Activated T-cell treated with anti-CD3 and anti-CD28 coated beads, Interleukin-2, amount 50 U/mL, for 1 hour (primary cell): ENCODE results near the gene DPP7.
A peak's percentile ranks its signal among the peaks of the same experiment; 100 is the strongest.
"Not testable (repeated sequence)": the region's sequence is repeated elsewhere in the genome, so short reads cannot be mapped to it uniquely, and the experiment has no call there.

Experiments used
- DNase-seq: peaks from one replicate; pipeline ENCODE4 v3.0.0-alpha.2; 2020

Gene DPP7

DNA sequence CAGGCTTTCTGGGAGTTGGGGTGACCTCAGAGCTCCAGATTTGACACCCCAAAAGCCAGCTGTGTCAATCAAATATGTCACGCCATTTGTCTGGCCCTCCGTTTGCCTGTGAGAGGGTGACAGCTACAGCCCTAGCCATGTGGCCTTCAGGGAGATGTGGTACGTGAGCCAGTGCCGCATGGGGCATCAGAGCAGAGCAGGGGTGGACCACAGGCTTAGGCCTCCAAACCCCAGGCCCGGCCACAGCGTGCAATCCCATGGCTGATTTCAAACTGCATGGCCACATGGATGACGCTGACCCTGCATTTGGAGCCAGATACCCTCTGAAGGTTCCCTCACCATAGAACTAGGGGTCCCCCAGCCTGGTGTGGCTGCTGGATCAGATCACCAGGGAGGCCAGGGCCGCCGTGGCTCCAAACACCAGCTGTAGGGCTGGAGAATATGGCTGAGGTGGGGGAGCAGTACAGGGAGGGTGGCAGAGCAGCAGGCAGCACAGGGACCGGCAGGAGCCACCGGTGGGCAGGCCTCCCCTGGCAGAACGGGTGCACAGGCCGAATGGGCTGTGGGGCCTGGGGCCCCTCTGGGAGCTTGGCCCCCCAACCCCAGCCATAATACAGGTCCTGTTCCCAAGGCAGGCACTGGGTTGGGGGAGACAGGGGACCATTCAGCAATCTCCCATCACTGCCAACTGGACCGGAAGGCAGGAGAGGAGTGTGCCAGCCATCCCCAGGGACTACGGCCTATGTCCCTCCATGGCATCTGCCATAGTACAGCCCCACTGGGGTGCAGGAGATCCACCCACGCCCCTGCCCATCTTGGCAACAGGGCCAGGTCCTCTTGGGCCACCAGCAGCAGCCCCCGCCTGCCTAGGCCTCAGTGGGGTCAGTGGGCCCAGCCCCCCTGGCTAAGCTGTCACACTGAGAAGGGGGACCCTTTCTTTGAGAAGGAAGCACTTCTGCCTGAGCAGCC, 45.7 kb downstream of the DPP7 start:
- DNase-seq: no peak

DNA sequence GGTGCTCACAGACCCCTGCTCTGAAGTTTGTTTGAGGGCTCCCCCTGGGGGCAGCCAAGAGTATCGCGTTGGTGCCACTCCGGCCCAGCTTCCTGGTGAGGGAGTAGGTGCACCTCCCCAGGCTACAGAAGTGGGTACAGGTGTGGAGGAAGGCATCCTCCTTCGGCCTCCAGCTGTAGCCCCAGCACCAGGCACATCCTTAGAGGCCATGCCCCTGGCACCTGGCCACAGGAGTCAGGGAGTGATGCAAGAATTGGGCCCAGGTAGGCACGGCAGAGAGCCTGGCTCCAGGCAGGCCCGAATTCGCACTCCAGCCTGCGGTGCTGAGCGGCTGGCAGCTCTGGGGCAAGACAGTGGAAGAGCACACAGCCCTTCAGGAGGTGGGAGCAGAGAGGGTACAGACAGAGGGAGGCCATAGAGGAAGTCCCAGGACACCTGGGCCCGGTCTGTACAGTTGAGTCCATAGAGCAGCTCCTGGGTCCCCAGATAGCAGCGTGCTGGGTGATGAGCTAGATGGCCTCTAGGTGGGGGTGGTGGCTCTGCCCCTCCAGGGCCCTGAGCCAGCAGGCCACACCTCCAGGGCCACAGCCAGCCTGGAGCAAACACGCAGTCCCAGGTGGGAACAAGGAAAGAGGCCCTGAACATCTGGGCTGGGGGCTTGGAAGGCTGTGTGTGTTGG, 46.5 kb downstream of the DPP7 start:
- DNase-seq: peak; percentile 86

DNA sequence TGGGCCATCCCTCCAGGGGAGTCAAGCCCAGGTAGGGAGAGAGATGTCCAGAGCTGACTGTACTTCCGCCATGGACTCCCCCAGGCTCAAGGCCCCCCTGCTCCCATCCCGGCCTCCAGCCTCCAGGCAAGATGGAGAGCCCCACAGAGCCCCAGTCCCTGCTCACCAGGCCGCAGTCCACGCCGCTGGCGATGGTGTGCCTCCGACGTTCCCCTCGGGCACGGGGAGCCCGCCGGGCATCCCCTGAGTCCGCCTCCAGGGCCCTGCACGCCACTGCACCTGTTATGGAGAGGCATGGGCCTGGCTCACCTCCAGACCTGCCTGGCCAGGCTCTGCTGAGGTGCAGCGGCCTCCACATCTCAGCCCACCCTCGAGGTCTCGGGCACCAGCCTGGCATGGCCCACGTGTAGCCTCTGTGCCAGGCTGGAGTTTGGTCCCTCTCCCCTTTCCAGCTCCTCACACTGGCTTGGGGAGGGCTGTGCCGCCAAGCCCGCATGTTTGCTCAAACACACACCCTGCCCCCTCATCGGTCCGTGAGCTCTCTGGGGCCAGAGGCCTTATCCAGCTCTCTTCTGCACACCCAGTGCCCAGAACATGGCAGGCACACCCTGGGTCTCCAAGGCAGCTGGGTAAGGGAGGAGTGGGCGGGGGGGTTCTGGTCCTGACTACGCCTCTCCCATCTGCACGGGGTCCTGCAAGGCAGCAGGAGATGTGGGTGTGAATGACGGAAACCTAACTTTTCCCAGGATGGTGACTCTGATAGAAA, 48.3 kb downstream of the DPP7 start:
- no peak for DNase-seq

DNA sequence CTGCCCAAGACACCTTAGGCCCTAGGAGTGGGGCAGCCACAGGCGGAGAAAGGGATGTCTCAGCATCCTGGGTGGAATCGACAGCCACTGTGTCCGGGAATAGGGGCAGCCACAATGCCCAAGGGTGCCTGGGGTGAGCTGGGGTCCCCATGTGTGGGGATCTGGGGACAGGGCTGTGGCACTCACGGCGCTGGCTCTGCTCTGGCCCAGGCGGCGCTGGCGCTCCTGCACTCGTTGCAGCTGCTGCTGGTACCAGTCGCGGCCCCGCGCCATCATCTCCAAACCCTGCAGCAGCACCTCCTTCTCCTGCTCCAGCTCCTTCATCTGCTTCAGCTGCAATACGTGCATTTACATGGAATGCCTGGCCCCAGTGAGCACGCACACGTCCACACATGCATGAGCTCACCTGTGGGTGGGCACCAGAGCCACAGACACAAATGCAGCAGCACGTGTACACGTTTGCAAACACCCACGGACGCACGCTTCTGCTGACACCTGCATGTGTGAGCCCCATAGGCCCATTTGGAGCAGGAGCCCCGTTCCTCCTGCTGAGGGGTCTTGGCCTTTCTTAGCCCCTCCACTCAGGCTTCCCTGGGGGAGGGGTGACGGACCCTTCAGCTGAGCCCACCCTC, 49.1 kb downstream of the DPP7 start:
- DNase-seq: no peak

DNA sequence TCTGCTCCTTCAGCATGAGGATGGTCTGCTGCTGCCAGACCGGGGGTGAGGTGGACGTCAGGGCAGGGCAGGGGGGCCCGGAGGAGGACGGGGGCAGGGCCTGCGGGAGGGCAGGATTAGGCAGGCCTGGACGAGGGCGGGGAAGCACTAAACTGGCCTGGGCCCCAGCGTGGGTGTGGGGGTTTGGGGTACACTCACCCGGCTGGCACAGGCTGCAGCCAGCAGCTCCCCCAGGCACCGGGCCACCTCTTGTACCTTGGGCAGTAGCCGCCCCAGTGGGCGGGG, 49.7 kb downstream of the DPP7 start:
- DNase-seq: no peak

DNA sequence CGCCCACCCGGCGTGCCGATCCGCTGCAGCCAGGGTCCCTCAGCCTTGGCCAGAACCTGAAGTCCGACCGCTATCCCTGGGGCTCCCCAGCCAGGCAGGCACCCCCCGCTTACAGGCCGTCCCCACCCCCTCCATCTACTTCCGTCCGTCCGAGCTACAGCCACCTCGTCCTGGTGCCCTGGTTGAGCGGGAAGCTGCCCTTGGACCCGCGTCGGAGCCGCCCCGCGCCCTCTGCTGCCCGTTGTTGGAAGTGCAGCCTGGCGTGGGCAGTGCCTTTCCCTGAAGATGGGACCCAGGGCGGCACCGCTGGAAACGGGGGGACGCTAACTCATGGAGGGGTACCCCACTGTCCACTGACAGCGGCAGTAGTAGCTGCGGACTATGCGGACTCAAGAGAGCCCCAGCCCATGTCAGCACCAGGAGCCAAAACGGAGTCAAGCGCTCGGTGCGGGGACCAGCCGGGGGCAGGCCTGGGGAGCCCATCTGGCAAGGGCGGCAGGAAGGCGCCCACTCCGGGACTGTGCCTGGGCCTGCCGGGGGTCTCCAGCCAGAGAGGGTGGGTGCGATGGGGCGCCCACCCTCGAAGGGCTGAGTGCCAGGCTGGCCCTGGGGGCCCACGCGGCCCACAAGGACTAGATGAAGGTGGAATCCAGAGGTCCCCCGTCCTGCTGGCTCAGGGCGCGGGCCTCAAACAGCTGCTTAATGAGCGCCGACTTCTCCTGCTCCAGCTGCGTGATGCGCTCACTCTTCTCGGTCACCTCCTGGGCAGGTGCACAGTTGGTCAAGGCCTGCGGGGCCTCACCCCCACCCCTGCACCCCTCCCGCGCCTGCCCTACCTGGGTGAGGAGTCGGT, 50.3 kb downstream of the DPP7 start:
- peak; percentile 73 for DNase-seq

DNA sequence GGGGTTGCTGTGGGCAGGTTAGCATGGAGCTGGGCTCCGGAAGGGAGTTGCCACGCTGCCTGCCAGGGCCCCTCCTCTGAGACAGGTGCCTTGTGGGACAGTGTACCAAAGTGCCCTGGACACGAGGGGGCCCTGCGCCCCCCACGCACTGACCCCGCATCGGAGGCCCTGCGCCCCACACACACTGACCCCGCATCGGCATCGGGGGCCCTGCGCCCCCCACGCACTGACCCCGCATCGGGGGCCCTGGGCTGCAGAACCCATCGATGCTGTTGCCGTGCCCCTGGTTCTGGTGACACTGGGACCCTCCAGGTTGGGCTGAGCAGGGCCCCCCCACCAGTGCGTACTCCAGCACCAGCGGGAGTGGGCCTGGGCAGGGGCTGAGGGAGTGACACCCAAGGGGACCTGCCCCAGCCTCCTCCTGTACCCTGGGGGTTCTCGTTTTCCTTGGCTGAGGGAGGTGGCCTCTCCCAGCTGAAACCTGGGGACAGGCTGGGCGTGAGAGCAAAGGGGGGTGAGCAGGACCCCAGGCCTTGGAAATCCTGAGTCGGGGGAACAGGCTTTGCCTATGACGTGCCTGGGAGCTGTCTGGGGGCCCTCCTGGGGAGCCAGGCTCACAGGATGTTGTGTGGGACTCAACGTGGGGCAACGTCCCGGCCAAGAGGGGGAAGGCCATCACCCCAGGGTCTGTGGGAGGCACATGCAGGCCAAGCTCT, 51.1 kb downstream of the DPP7 start:
- no peak for DNase-seq

DNA sequence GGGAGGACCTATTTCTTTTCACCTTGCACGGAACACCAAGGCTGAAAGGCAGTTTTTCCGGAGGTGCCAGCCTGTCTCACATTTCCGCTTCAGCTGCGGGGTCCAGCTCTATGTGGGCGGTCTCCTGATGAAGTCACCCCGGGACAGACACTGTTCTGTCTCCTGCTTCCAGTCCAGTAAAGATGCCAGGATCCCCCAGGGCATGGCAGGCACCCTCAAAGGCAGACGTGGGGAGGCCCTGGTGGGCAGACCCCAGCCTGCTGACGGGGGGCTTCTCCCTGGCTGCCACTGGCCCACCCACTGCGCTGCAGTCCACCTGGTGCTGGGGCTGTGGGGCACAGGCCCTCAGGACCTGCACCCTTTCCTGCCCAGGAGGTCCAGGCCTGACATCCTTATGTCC, 51.7 kb downstream of the DPP7 start:
- not testable (repeated sequence) for DNase-seq

DNA sequence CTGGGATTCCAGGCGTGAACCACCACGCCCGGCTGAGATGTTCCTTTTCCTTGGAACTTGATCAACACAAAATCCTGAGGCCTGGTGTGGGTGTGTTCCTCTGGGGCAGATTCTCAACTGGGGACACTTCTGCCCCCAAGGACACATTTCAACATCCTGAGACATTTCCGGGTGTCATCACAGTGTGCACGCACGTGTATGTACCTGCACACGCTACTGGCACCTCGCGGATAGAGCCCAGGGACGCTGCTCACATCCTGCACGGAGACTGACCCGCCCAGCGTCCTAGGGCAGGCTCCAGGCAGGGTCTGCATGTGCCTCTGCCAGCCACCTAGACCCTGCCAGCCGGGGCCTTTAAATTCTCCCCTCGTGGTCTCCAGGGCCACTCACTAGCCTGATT, 52.1 kb downstream of the DPP7 start:
- DNase-seq: no peak
